ENCODE measurements around the gene RASA4. TPM values are rescaled to one million over a fixed set of nuclear protein-coding genes. Genes with fewer than 3 reads are reported as not detected.
"Not testable (repeated sequence)": the region's sequence is repeated elsewhere in the genome, so short reads cannot be mapped to it uniquely, and the experiment has no call there.

Gene RASA4
- total and polyA plus RNA-seq, 9 of the 15 experiments (the other 6 are each of a cell fraction or from before 2014, with no cell fraction given) = 0.36 to 10.9 (median 2.8) TPM

- H2AFZ ChIP-seq (ENCODE audit: low read depth, low read length); H3K9me3 ChIP-seq (replicated peaks; ENCODE audit: control insufficient read depth, insufficient read depth, low read depth, low read length); H3K9ac ChIP-seq (ENCODE audit: insufficient read depth in 1 of 2, low read depth in 2 of 2, low read length in 2 of 2); FAIRE-seq; ATAC-seq; H4K20me1 ChIP-seq (replicated peaks; ENCODE audit: control insufficient read depth, insufficient read depth, low read length); H3K79me2 ChIP-seq (ENCODE audit: control insufficient read depth, insufficient read depth, low read length); H3K36me3 ChIP-seq (ENCODE audit: control insufficient read depth, insufficient read depth, low read length); BruUV-seq (replicated peaks); H3K27ac ChIP-seq (ENCODE audit: extremely low read depth, low read depth, low read length); CTCF ChIA-PET (ENCODE audit: low intra/inter-chr PET ratio); DNase-seq (ENCODE audit: extremely low read depth in 1 of 4, low spot score in 3 of 4); H3K4me3 ChIP-seq; intact Hi-C loops (cut with micrococcal nuclease); H3K4me2 ChIP-seq (ENCODE audit: insufficient read depth, low read length); H3K27me3 ChIP-seq (ENCODE audit: control insufficient read depth in 2 of 2, insufficient read depth in 2 of 2, low read length in 2 of 2); H3K9me1 ChIP-seq (ENCODE audit: control insufficient read depth, insufficient read depth, low read length); H3K4me1 ChIP-seq (replicated peaks in 1 of 2; ENCODE audit: control insufficient read depth in 2 of 2, insufficient read depth in 2 of 2, low read length in 2 of 2); POLR2A ChIA-PET: not testable (repeated sequence)
- WGBS (ENCODE audit: insufficient coverage, low coverage, missing lambda C conversion rate) = no CpG with 5 or more reads among the region's 3 CpGs
- in situ Hi-C loops (cut with MboI) = loop anchor here (5.0 kb wide), 1 partner anchor 93 kb away; no protein-coding TSS in a partner anchor
Observed at GRCh38 chr7:102614873-102615272, 1.7 kb downstream of the RASA4 start.

- intact Hi-C loops (cut with micrococcal nuclease); H2AFZ ChIP-seq (ENCODE audit: low read depth, low read length); ATAC-seq; H3K9me3 ChIP-seq (replicated peaks; ENCODE audit: control insufficient read depth, insufficient read depth, low read depth, low read length); H4K20me1 ChIP-seq (replicated peaks; ENCODE audit: control insufficient read depth, insufficient read depth, low read length); FAIRE-seq; H3K9ac ChIP-seq (ENCODE audit: insufficient read depth in 1 of 2, low read depth in 2 of 2, low read length in 2 of 2); DNase-seq (ENCODE audit: extremely low read depth in 1 of 4, low spot score in 3 of 4); H3K27ac ChIP-seq (ENCODE audit: extremely low read depth, low read depth, low read length); H3K36me3 ChIP-seq (ENCODE audit: control insufficient read depth, insufficient read depth, low read length); H3K4me3 ChIP-seq; H3K27me3 ChIP-seq (ENCODE audit: control insufficient read depth in 2 of 2, insufficient read depth in 2 of 2, low read length in 2 of 2); H3K4me1 ChIP-seq (replicated peaks in 1 of 2; ENCODE audit: control insufficient read depth in 2 of 2, insufficient read depth in 2 of 2, low read length in 2 of 2); CTCF ChIA-PET (ENCODE audit: low intra/inter-chr PET ratio); H3K9me1 ChIP-seq (ENCODE audit: control insufficient read depth, insufficient read depth, low read length); POLR2A ChIA-PET; BruUV-seq (replicated peaks); H3K4me2 ChIP-seq (ENCODE audit: insufficient read depth, low read length); in situ Hi-C loops (cut with MboI); H3K79me2 ChIP-seq (ENCODE audit: control insufficient read depth, insufficient read depth, low read length): not testable (repeated sequence)
- WGBS (ENCODE audit: insufficient coverage, low coverage, missing lambda C conversion rate) = no CpG with 5 or more reads among the region's 4 CpGs
Observed at GRCh38 chr7:102614346-102614697, 2.2 kb downstream of the RASA4 start.

Data from K562 (cell line).